HepG2 (cell line): ENCODE data around the gene EPN3. TPM values are rescaled to one million over a fixed set of nuclear protein-coding genes. Genes with fewer than 3 reads are reported as not detected.

Source experiments
- CBX1 ChIP-seq: IDR thresholded peaks from one replicate; pipeline ENCODE4 v1.6.1; 2016; ENCODE audit warnings: antibody characterized with exemption, low read depth
- CHD4 ChIP-seq: fragments of 200-600 bp; sonication (generic); IDR thresholded peaks from 2 replicates; pipeline ENCODE4 v1.7.0; 2017; ENCODE audit warnings: mild to moderate bottlenecking, low read length, borderline replicate concordance
- HMG20A ChIP-seq: IDR thresholded peaks from 2 replicates; pipeline ENCODE4 v1.6.1; 2016; ENCODE audit warnings: borderline replicate concordance
- HNF1A ChIP-seq, 2 experiments: sonication (generic) in 1 of 2; formaldehyde crosslinking in 1 of 2; IDR thresholded peaks; 2 replicates each; pipeline versions ENCODE4 v1.4.0 to v1.6.1; 2016 to 2020; ENCODE audit warnings: borderline replicate concordance in 1 of 2, low read depth in 1 of 2, mild to moderate bottlenecking in 1 of 2, missing genetic modification reagents in 1 of 2
- JUN ChIP-seq: sonication (generic); formaldehyde crosslinking; IDR thresholded peaks from 2 replicates; pipeline ENCODE4 v1.4.0; 2020; ENCODE audit warnings: mild to moderate bottlenecking, missing genetic modification reagents
- POGK ChIP-seq: sonication (generic); formaldehyde crosslinking; conservative IDR thresholded peaks from 2 replicates; pipeline ENCODE4 v1.8.0; 2022; ENCODE audit warnings: mild to moderate bottlenecking, moderate library complexity, missing genetic modification reagents
- TBP ChIP-seq: sonication (generic); formaldehyde crosslinking; IDR thresholded peaks from 2 replicates; pipeline ENCODE4 v1.5.0; 2020; ENCODE audit warnings: missing genetic modification reagents
- USF2 ChIP-seq, 2 experiments: sonication (generic) in 1 of 2; formaldehyde crosslinking in 1 of 2; IDR thresholded peaks; 2 replicates each; pipeline versions ENCODE4 v1.5.1 to v1.6.1; 2011 to 2020; ENCODE audit warnings: borderline replicate concordance in 1 of 2, low read depth in 1 of 2, low read length in 1 of 2, mild to moderate bottlenecking in 1 of 2, missing genetic modification reagents in 1 of 2, moderate library complexity in 1 of 2
- YY1 ChIP-seq: IDR thresholded peaks from 2 replicates; pipeline ENCODE4 v1.6.1; 2011; ENCODE audit warnings: low read length, low read depth, moderate library complexity, mild to moderate bottlenecking; ENCODE audit not compliant: insufficient read depth, insufficient replicate concordance
- ZBTB14 ChIP-seq: sonication (generic); formaldehyde crosslinking; IDR thresholded peaks from 2 replicates; pipeline ENCODE4 v1.4.0; 2020; ENCODE audit warnings: missing genetic modification reagents
- ZNF160 ChIP-seq: sonication (generic); formaldehyde crosslinking; IDR thresholded peaks from 2 replicates; pipeline ENCODE4 v1.8.0; 2022; ENCODE audit warnings: mild to moderate bottlenecking, inconsistent platforms, missing genetic modification reagents
- ZNF224 ChIP-seq: sonication (generic); formaldehyde crosslinking; IDR thresholded peaks from 2 replicates; pipeline ENCODE4 v1.5.0; 2020; ENCODE audit warnings: mild to moderate bottlenecking, missing genetic modification reagents
- ZNF383 ChIP-seq: sonication (generic); formaldehyde crosslinking; IDR thresholded peaks from 2 replicates; pipeline ENCODE4 v1.4.0; 2020; ENCODE audit warnings: missing genetic modification reagents, mild to moderate bottlenecking, borderline replicate concordance
- ZNF44 ChIP-seq: sonication (generic); formaldehyde crosslinking; IDR thresholded peaks from 2 replicates; pipeline ENCODE4 v1.5.1; 2020; ENCODE audit warnings: mild to moderate bottlenecking, missing genetic modification reagents
- ZNF576 ChIP-seq: sonication (generic); formaldehyde crosslinking; IDR thresholded peaks from 2 replicates; pipeline ENCODE4 v1.4.0; 2020; ENCODE audit warnings: mild to moderate bottlenecking, missing genetic modification reagents
- ZNF670 ChIP-seq: sonication (generic); formaldehyde crosslinking; IDR thresholded peaks from 2 replicates; pipeline ENCODE4 v1.8.0; 2022; ENCODE audit warnings: mild to moderate bottlenecking, missing genetic modification reagents, borderline replicate concordance
- ZNF879 ChIP-seq: sonication (generic); formaldehyde crosslinking; IDR thresholded peaks from 2 replicates; pipeline ENCODE4 v1.8.1; 2023; ENCODE audit warnings: missing genetic modification reagents
- polyA plus RNA-seq, 8 experiments: library from polyadenylated mRNA; depleted of rRNA in 3 of 8; stranded (reverse) in 7 of 8; unstranded in 1 of 8; fragments of >200 nt; fragmentation: Illumina TruSeq in 4 of 8; extraction: Trizol in 4 of 8; gene quantifications; 2 replicates each; pipeline versions ENCODE4 v1.2.1 to v1.2.3, GENCODE V29; 2011 to 2016; ENCODE audit warnings: low read depth in 4 of 8, missing spikeins in 1 of 8, mixed read lengths in 1 of 8; ENCODE audit not compliant: insufficient read depth in 1 of 8
- total RNA-seq, 5 experiments: library from RNA; depleted of rRNA; stranded (reverse); fragments of >200 nt; fragmentation: Illumina TruSeq; extraction: Trizol; gene quantifications; 2 replicates each; pipeline ENCODE4 v1.2.3, GENCODE V29; 2016; ENCODE audit warnings: low read depth in 1 of 5

Gene EPN3
- total and polyA plus RNA-seq, 2 of the 13 experiments (the other 11 are each of a cell fraction or from before 2014, with no cell fraction given) = 0.11 to 0.95 TPM

- no peak for TF ChIP-seq ZNF670 (CRISPR knock-in tag)
- TF ChIP-seq ZNF576 (CRISPR knock-in tag) = 0 out of 2 replicates have a peak, but pooled peaks have one; percentile 2
- peak; percentile 24; the same call in 1 of the 2 replicates for TF ChIP-seq ZNF44
- no peak; the same call in 1 of the 2 replicates for TF ChIP-seq ZNF160 (CRISPR knock-in tag)
- no peak for TF ChIP-seq YY1
- no peak for TF ChIP-seq TBP
- 0 out of 2 replicates have a peak, but pooled peaks have one; percentile 7 for TF ChIP-seq ZNF383 (CRISPR knock-in tag)
- TF ChIP-seq HMG20A (CRISPR knock-in tag) = no peak
- no peak for TF ChIP-seq CHD4
- TF ChIP-seq CBX1 = no peak
- no peak for TF ChIP-seq HNF1A (IDR thresholded peaks at IDR 0.05; ENCODE audit: low read depth)
- TF ChIP-seq HNF1A (CRISPR knock-in tag; IDR thresholded peaks at IDR 0.05; ENCODE audit: borderline replicate concordance) = peak; percentile 60; the same call in 1 of the 2 replicates
- no peak for TF ChIP-seq JUN (CRISPR knock-in tag)
- no peak for TF ChIP-seq USF2 (IDR thresholded peaks at IDR 0.05; ENCODE audit: low read depth, low read length)
- no peak for TF ChIP-seq USF2 (CRISPR knock-in tag; IDR thresholded peaks at IDR 0.05; ENCODE audit: borderline replicate concordance)
- TF ChIP-seq ZNF224 (CRISPR knock-in tag) = no peak
- no peak for TF ChIP-seq POGK
- TF ChIP-seq ZNF879 = 0 out of 2 replicates have a peak, but pooled peaks have one; percentile 11
- no peak for TF ChIP-seq ZBTB14 (CRISPR knock-in tag)
Observed at GRCh38 chr17:50538549-50539410, 6.2 kb downstream of the EPN3 start (continued).
